ENCODE measurements around the gene DIO2.

DNA sequence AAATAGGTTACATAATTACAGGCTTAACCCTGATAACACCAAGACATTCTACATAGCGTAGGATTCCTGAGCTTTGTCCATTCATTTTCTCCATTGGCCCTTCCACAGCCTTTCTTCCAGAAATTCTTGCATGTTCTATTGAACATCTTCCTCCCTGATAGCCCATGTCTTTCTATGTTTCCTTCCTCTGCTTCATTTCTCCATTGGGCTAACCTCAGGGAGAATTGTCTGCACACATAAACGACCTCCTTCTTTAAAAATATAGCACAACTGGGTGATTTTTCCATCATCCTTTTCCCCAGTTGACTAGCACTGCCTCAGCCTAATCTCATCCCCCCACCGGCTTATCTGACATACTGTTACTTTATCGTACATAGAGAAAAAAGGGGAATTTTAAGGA lies 11.2 kb downstream of the DIO2 start:
- TF ChIP-seq, protein P1, sequence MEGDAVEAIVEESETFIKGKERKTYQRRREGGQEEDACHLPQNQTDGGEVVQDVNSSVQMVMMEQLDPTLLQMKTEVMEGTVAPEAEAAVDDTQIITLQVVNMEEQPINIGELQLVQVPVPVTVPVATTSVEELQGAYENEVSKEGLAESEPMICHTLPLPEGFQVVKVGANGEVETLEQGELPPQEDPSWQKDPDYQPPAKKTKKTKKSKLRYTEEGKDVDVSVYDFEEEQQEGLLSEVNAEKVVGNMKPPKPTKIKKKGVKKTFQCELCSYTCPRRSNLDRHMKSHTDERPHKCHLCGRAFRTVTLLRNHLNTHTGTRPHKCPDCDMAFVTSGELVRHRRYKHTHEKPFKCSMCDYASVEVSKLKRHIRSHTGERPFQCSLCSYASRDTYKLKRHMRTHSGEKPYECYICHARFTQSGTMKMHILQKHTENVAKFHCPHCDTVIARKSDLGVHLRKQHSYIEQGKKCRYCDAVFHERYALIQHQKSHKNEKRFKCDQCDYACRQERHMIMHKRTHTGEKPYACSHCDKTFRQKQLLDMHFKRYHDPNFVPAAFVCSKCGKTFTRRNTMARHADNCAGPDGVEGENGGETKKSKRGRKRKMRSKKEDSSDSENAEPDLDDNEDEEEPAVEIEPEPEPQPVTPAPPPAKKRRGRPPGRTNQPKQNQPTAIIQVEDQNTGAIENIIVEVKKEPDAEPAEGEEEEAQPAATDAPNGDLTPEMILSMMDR (IDR thresholded peaks at IDR 0.05; ENCODE audit: low read length): no peak
- no peak for TF ChIP-seq EZH2phosphoT487 (IDR thresholded peaks at IDR 0.05; ENCODE audit: low read length)
